HepG2 (cell line): ENCODE results near the gene EXO1. TPM values are rescaled to one million over a fixed set of nuclear protein-coding genes. Genes with fewer than 3 reads are reported as not detected.

ENCODE experiments used
- ATAC-seq: fragments of 200-7000 bp; cut with Tn5 transposase; 3 replicates; pipeline ENCODE4 v1.9.1; 2020; ENCODE audit warnings: mild to moderate bottlenecking, moderate library complexity
- BruUV-seq: library from RNA; stranded (reverse); fragments of 400-500 nt; replicated peaks from 2 replicates; lab custom pipeline; 2021; lab: Mats Ljungman, UMichigan
- CTCF ChIA-PET: fragments of 300-600 bp; formaldehyde crosslinking; extraction: SDS; loops from one replicate; lab custom pipeline; 2021; ENCODE audit warnings: low total read pairs, inconsistent platforms, low intra/inter-chr PET ratio; lab: Yijun Ruan, JAX
- POLR2A ChIA-PET: fragments of 350-600 bp; sonication (Branson Sonifier 250); formaldehyde crosslinking; loops from one replicate; lab custom pipeline; 2020; ENCODE audit warnings: antibody characterized with exemption, inconsistent platforms; lab: Yijun Ruan, JAX
- DNase-seq: peaks from one replicate; pipeline ENCODE4 v3.0.0-alpha.2; 2015; ENCODE audit warnings: low spot score
- FAIRE-seq: peaks from 3 replicates; lab custom pipeline; 2011; peaks lifted over from hg19 to GRCh38; lab: Jason Lieb, UNC
- H2AFZ ChIP-seq: one replicate; pipeline ENCODE4 v1.6.1; 2011; ENCODE audit warnings: low read length, inconsistent platforms
- H3K27ac ChIP-seq: fragments of 300-600 bp; 3 replicates; pipeline ENCODE4 v1.8.0; 2011; ENCODE audit warnings: mixed run types, mild to moderate bottlenecking, mixed read lengths, low read length, inconsistent platforms; ENCODE audit not compliant: insufficient read depth; ENCODE audit errors: extremely low read length
- H3K27me3 ChIP-seq, 2 experiments: fragments of 200-600 bp in 1 of 2; 2 replicates in 1 of 2; 3 replicates in 1 of 2; pipeline versions ENCODE4 v1.6.0 to v1.8.0; 2011; ENCODE audit warnings: low read length in 2 of 2, mild to moderate bottlenecking in 2 of 2, moderate library complexity in 2 of 2, inconsistent platforms in 1 of 2; ENCODE audit not compliant: insufficient read depth in 2 of 2, control insufficient read depth in 1 of 2
- H3K36me3 ChIP-seq, 2 experiments: fragments of 200-600 bp in 1 of 2; replicated peaks in 1 of 2; 2 replicates in 1 of 2; 3 replicates in 1 of 2; pipeline versions ENCODE4 v1.5.1 to v1.8.0; 2011; ENCODE audit warnings: low read length in 2 of 2, inconsistent platforms in 1 of 2; ENCODE audit not compliant: insufficient read depth in 2 of 2, control insufficient read depth in 1 of 2
- H3K4me1 ChIP-seq: 2 replicates; pipeline ENCODE4 v1.5.1; 2012; ENCODE audit warnings: low read length, inconsistent platforms; ENCODE audit not compliant: insufficient read depth
- H3K4me2 ChIP-seq: 2 replicates; pipeline ENCODE4 v1.6.0; 2011; ENCODE audit warnings: low read depth, low read length, inconsistent platforms
- H3K4me3 ChIP-seq, 3 experiments: fragments of 200-600 bp in 1 of 3; sonication (generic), shearing (Covaris generic) in 1 of 3; replicated peaks in 1 of 3; 2 replicates each; pipeline ENCODE4 v1.5.1; 2011 to 2016; ENCODE audit warnings: low read length in 3 of 3, inconsistent platforms in 2 of 3, low read depth in 2 of 3, mild to moderate bottlenecking in 2 of 3, control low read depth in 1 of 3, mixed read lengths in 1 of 3; ENCODE audit not compliant: insufficient read depth in 1 of 3
- H3K79me2 ChIP-seq: one replicate; pipeline ENCODE4 v1.6.1; 2011; ENCODE audit warnings: low read length, inconsistent platforms; ENCODE audit not compliant: insufficient read depth
- H3K9ac ChIP-seq: 2 replicates; pipeline ENCODE4 v1.6.0; 2011; ENCODE audit warnings: mild to moderate bottlenecking, low read depth, low read length, inconsistent platforms; ENCODE audit not compliant: insufficient read depth
- H3K9me3 ChIP-seq: 2 replicates; pipeline ENCODE4 v1.5.1; 2012; ENCODE audit warnings: mild to moderate bottlenecking, low read length
- H4K20me1 ChIP-seq: 2 replicates; pipeline ENCODE4 v1.6.0; 2011; ENCODE audit warnings: inconsistent platforms, mild to moderate bottlenecking, low read length, moderate library complexity; ENCODE audit not compliant: insufficient read depth
- AKAP8 ChIP-seq: sonication (generic); formaldehyde crosslinking; IDR thresholded peaks from 2 replicates; pipeline ENCODE4 v1.5.1; 2020; ENCODE audit warnings: mild to moderate bottlenecking, missing genetic modification reagents
- ATF1 ChIP-seq: IDR thresholded peaks from 2 replicates; pipeline ENCODE4 v1.6.1; 2016; ENCODE audit warnings: mild to moderate bottlenecking, control low read depth
- CEBPB ChIP-seq: IDR thresholded peaks from 2 replicates; pipeline ENCODE4 v1.6.1; 2011; ENCODE audit warnings: low read depth, low read length, improper control_type of control experiment, borderline replicate concordance
- KLF6 ChIP-seq: IDR thresholded peaks from 2 replicates; pipeline ENCODE4 v1.8.0; 2016; ENCODE audit warnings: missing biosample characterization, missing genetic modification reagents
- KLF9 ChIP-seq: IDR thresholded peaks from 2 replicates; pipeline ENCODE4 v1.6.1; 2016; ENCODE audit warnings: low read depth
- NFIB ChIP-seq: sonication (generic); formaldehyde crosslinking; IDR thresholded peaks from 2 replicates; pipeline ENCODE4 v1.9.0; 2021; ENCODE audit warnings: missing genetic modification reagents, mild to moderate bottlenecking, borderline replicate concordance
- NR2F6 ChIP-seq, 2 experiments: IDR thresholded peaks; 2 replicates each; pipeline ENCODE4 v1.6.1; 2016; ENCODE audit warnings: antibody characterized with exemption in 1 of 2, mild to moderate bottlenecking in 1 of 2
- PITX1 ChIP-seq: sonication (generic); formaldehyde crosslinking; IDR thresholded peaks from 2 replicates; pipeline ENCODE4 v1.5.1; 2020; ENCODE audit warnings: mild to moderate bottlenecking, missing genetic modification reagents
- ZHX1 ChIP-seq: sonication (generic); formaldehyde crosslinking; IDR thresholded peaks from 2 replicates; pipeline ENCODE4 v1.8.1; 2022; ENCODE audit warnings: low read depth, mild to moderate bottlenecking, missing genetic modification reagents
- ZNF337 ChIP-seq: sonication (generic); formaldehyde crosslinking; IDR thresholded peaks from 2 replicates; pipeline ENCODE4 v1.5.1; 2020; ENCODE audit warnings: missing genetic modification reagents, low read depth, mild to moderate bottlenecking, borderline replicate concordance
- ZNF343 ChIP-seq: sonication (generic); formaldehyde crosslinking; IDR thresholded peaks from 2 replicates; pipeline ENCODE4 v1.4.0; 2020; ENCODE audit warnings: mild to moderate bottlenecking, missing genetic modification reagents
- WGBS: methylation state at CpG from one replicate; pipeline ENCODE4 v1.1.6; 2017; ENCODE audit warnings: low lambda C conversion rate; 5-methylcytosine and 5-hydroxymethylcytosine counted together
- in situ Hi-C: cut with HindIII; loops from 2 replicates; pipeline ENCODE4 v1.10.0; 2017; ENCODE audit warnings: low pct_unique_long_range_greater_than_20kb; ENCODE audit not compliant: extremely low pct_ligation_motif_present
- intact Hi-C: fragments of 100-400 bp; cut with micrococcal nuclease; formaldehyde crosslinking; loops from one replicate; pipeline ENCODE4 v1.10.0; 2022; ENCODE audit not compliant: unreplicated experiment
- polyA plus RNA-seq, 8 experiments: library from polyadenylated mRNA; depleted of rRNA in 3 of 8; stranded (reverse) in 7 of 8; unstranded in 1 of 8; fragments of >200 nt; fragmentation: Illumina TruSeq in 4 of 8; extraction: Trizol in 4 of 8; gene quantifications; 2 replicates each; pipeline versions ENCODE4 v1.2.1 to v1.2.3, GENCODE V29; 2011 to 2016; ENCODE audit warnings: low read depth in 4 of 8, missing spikeins in 1 of 8, mixed read lengths in 1 of 8; ENCODE audit not compliant: insufficient read depth in 1 of 8
- total RNA-seq, 5 experiments: library from RNA; depleted of rRNA; stranded (reverse); fragments of >200 nt; fragmentation: Illumina TruSeq; extraction: Trizol; gene quantifications; 2 replicates each; pipeline ENCODE4 v1.2.3, GENCODE V29; 2016; ENCODE audit warnings: low read depth in 1 of 5

The EXO1 gene
- total and polyA plus RNA-seq, 2 of the 13 experiments (the other 11 are each of a cell fraction or from before 2014, with no cell fraction given): 3.2 to 26.1 TPM

- in situ Hi-C loops: loop anchor here (10.0 kb wide), 1 partner anchor 65 kb away; no protein-coding TSS in a partner anchor
- no peak overlapping the region for H3K27ac ChIP-seq
- 25% methylated on average over 1 of the region's 1 CpG for WGBS
- POLR2A ChIA-PET: no interaction called here
- H3K4me2 ChIP-seq: no peak overlapping the region
- no peak overlapping the region for H3K4me3 ChIP-seq
- no peak for DNase-seq
- H3K4me1 ChIP-seq: no peaks in the 10 kb centered on the region
- TF ChIP-seq CEBPB (0 out of 2 replicates have a peak, but pooled peaks have one; percentile 25), AKAP8 (CRISPR knock-in tag) (no peak)
- TF ChIP-seq, all 625 proteins: peak for 1
- Histone ChIP-seq H3K9ac (no peak overlapping the region), H3K36me3 (no peaks in the 10 kb centered on the region), H3K79me2 (no peaks in the 10 kb centered on the region), H4K20me1 (no peaks in the 10 kb centered on the region), H2AFZ (no peak overlapping the region), H3K27me3 (no peaks in the 10 kb centered on the region), H3K9me3 (no peaks in the 10 kb centered on the region)
- FAIRE-seq (no peak), ATAC-seq (no peak)
- CTCF ChIA-PET: no interaction called here
- no TSS peak for BruUV-seq
- intact Hi-C loops: no loop called here
Measured at GRCh38 chr1:241799416-241799815, 48.6 kb upstream of the EXO1 start.

- ChIA-PET POLR2A (no interaction called here), CTCF (no interaction called here)
- H3K36me3 ChIP-seq: no peaks in the 10 kb centered on the region
- FAIRE-seq (no peak), ATAC-seq (no peak), DNase-seq (no peak)
- BruUV-seq: no TSS peak
- H3K79me2 ChIP-seq: no peaks in the 10 kb centered on the region
- H3K4me1 ChIP-seq: no peaks in the 10 kb centered on the region
- intact Hi-C loops: no loop called here
- WGBS: 23% methylated on average over 3 of the region's 3 CpGs
- H3K9ac ChIP-seq: no peak overlapping the region
- H3K27ac ChIP-seq: no peak overlapping the region
- H4K20me1 ChIP-seq: no peaks in the 10 kb centered on the region
- H3K9me3 ChIP-seq: no peaks in the 10 kb centered on the region
- TF ChIP-seq NFIB (CRISPR knock-in tag) (no peak), KLF6 (CRISPR knock-in tag) (no peak), ZHX1 (CRISPR knock-in tag) (no peak), ATF1 (no peak), NR2F6 (IDR thresholded peaks at IDR 0.05) (no peak), NR2F6 (CRISPR knock-in tag; IDR thresholded peaks at IDR 0.05) (no peak), ZNF343 (CRISPR knock-in tag) (no peak), PITX1 (no peak), ZNF337 (no peak), KLF9 (CRISPR knock-in tag) (no peak)
- no peak overlapping the region for H3K4me2 ChIP-seq
- in situ Hi-C loops: no loop called here
- H3K4me3 ChIP-seq: no peak overlapping the region
- no peak overlapping the region for H2AFZ ChIP-seq
- no peaks in the 10 kb centered on the region for H3K27me3 ChIP-seq
Measured at GRCh38 chr1:241800640-241801039, 47.4 kb upstream of the EXO1 start.
